K562 (cell line): ENCODE measurements around the gene RBX1. TPM values are rescaled to one million over a fixed set of nuclear protein-coding genes. Genes with fewer than 3 reads are reported as not detected.

Experiments
- ATAC-seq: fragments of 200-7000 bp; cut with Tn5 transposase; 3 replicates; pipeline ENCODE4 v1.9.1; 2020; ENCODE audit warnings: moderate library complexity
- BruUV-seq: library from RNA; stranded (reverse); fragments of 400-500 nt; replicated peaks from 2 replicates; lab custom pipeline; 2021; lab: Mats Ljungman, UMichigan
- CTCF ChIA-PET: fragments of 300-600 bp; formaldehyde crosslinking; extraction: SDS; loops from one replicate; lab custom pipeline; 2021; ENCODE audit warnings: low intra/inter-chr PET ratio; lab: Yijun Ruan, JAX
- POLR2A ChIA-PET: fragments of 300-600, 350-650 bp; sonication (Branson Sonifier 250); formaldehyde crosslinking; extraction: SDS; loops from one replicate; lab custom pipeline; 2021; ENCODE audit warnings: antibody characterized with exemption, inconsistent platforms; lab: Yijun Ruan, JAX
- DNase-seq, 4 experiments: peaks; one replicate each; pipeline versions ENCODE4 v3.0.0 to v3.0.0-alpha.2; 2011 to 2018; ENCODE audit warnings: low spot score in 3 of 4, mixed read lengths in 3 of 4; ENCODE audit errors: extremely low read depth in 1 of 4
- FAIRE-seq: peaks from 2 replicates; lab custom pipeline; 2011; peaks lifted over from hg19 to GRCh38; lab: Jason Lieb, UNC
- H2AFZ ChIP-seq: 2 replicates; pipeline ENCODE4 v1.6.0; 2011; ENCODE audit warnings: low read depth, low read length, control low read depth, inconsistent platforms
- H3K27ac ChIP-seq: fragments of 200-600 bp; 3 replicates; pipeline ENCODE4 v1.8.0; 2011; ENCODE audit warnings: low read depth, mild to moderate bottlenecking, control low read depth, inconsistent platforms, low read length, moderate library complexity, mixed read lengths; ENCODE audit errors: extremely low read depth
- H3K27me3 ChIP-seq, 2 experiments: fragments of 300-600 bp in 1 of 2; 2 replicates in 1 of 2; 3 replicates in 1 of 2; pipeline versions ENCODE4 v1.6.0 to v1.8.0; 2011; ENCODE audit warnings: inconsistent platforms in 2 of 2, low read length in 2 of 2, mild to moderate bottlenecking in 1 of 2, mixed read lengths in 1 of 2, moderate library complexity in 1 of 2; ENCODE audit not compliant: control insufficient read depth in 2 of 2, insufficient read depth in 2 of 2
- H3K36me3 ChIP-seq: fragments of 300-600 bp; 3 replicates; pipeline ENCODE4 v1.8.0; 2011; ENCODE audit warnings: mild to moderate bottlenecking, low read length, inconsistent platforms; ENCODE audit not compliant: control insufficient read depth, insufficient read depth
- H3K4me1 ChIP-seq, 2 experiments: fragments of 200-600 bp in 1 of 2; replicated peaks in 1 of 2; 2 replicates in 1 of 2; 3 replicates in 1 of 2; pipeline versions ENCODE4 v1.5.1 to v1.8.0; 2011; ENCODE audit warnings: inconsistent platforms in 2 of 2, low read length in 2 of 2, mild to moderate bottlenecking in 1 of 2, mixed read lengths in 1 of 2, moderate library complexity in 1 of 2; ENCODE audit not compliant: control insufficient read depth in 2 of 2, insufficient read depth in 2 of 2
- H3K4me2 ChIP-seq: 2 replicates; pipeline ENCODE4 v1.6.1; 2011; ENCODE audit warnings: low read length, control low read depth, inconsistent platforms, mixed read lengths; ENCODE audit not compliant: insufficient read depth
- H3K4me3 ChIP-seq: fragments of 200-600 bp; sonication (generic), shearing (Covaris generic); 2 replicates; pipeline ENCODE4 v1.5.1; 2016; ENCODE audit warnings: control low read depth, inconsistent platforms
- H3K79me2 ChIP-seq: fragments of 200-600 bp; 3 replicates; pipeline ENCODE4 v1.8.0; 2011; ENCODE audit warnings: low read length, inconsistent platforms; ENCODE audit not compliant: control insufficient read depth, insufficient read depth
- H3K9ac ChIP-seq, 2 experiments: 2 replicates each; pipeline versions ENCODE4 v1.6.0 to v1.6.1; 2011; ENCODE audit warnings: low read depth in 2 of 2, low read length in 2 of 2, control low read depth in 1 of 2, inconsistent platforms in 1 of 2, mild to moderate bottlenecking in 1 of 2, mixed read lengths in 1 of 2; ENCODE audit not compliant: insufficient read depth in 1 of 2
- H3K9me1 ChIP-seq: one replicate; pipeline ENCODE4 v1.6.0; 2011; ENCODE audit warnings: inconsistent platforms, mild to moderate bottlenecking, low read length, moderate library complexity; ENCODE audit not compliant: control insufficient read depth, insufficient read depth
- H3K9me3 ChIP-seq: replicated peaks from 2 replicates; pipeline ENCODE4 v1.5.1; 2011; ENCODE audit warnings: low read depth, low read length, inconsistent platforms; ENCODE audit not compliant: control insufficient read depth, insufficient read depth
- H4K20me1 ChIP-seq: replicated peaks from 2 replicates; pipeline ENCODE4 v1.6.1; 2011; ENCODE audit warnings: low read length, inconsistent platforms, mixed read lengths; ENCODE audit not compliant: control insufficient read depth, insufficient read depth
- ATF4 ChIP-seq: fragments of 450-650 bp; formaldehyde crosslinking; IDR thresholded peaks from 2 replicates; pipeline ENCODE4 v1.4.0; 2022; ENCODE audit warnings: mild to moderate bottlenecking, moderate library complexity
- CEBPB ChIP-seq: fragments of 450-650 bp; IDR thresholded peaks from 2 replicates; pipeline ENCODE4 v1.6.1; 2016; ENCODE audit warnings: missing genetic modification characterization, missing compliant biosample characterization
- MYC ChIP-seq, 2 experiments: fragments of 250-450 bp in 1 of 2; sonication (Bioruptor Pico) in 1 of 2; IDR thresholded peaks; 2 replicates each; pipeline versions ENCODE4 v1.5.1 to v1.6.1; 2012 to 2021; ENCODE audit warnings: low read depth in 2 of 2, borderline replicate concordance in 1 of 2, improper control_type of control experiment in 1 of 2, low read length in 1 of 2, mild to moderate bottlenecking in 1 of 2, moderate library complexity in 1 of 2
- NFE2 ChIP-seq: IDR thresholded peaks from 2 replicates; pipeline ENCODE4 v1.6.1; 2014; ENCODE audit warnings: antibody characterized with exemption, low read depth
- PCBP1 ChIP-seq: fragments of 200-400 bp; formaldehyde crosslinking; IDR thresholded peaks from 2 replicates; pipeline ENCODE4 v1.6.1; 2018; ENCODE audit warnings: mild to moderate bottlenecking, low read depth, low read length; ENCODE audit not compliant: poor library complexity, severe bottlenecking
- ZNF76 ChIP-seq: fragments of 250-450 bp; sonication (Bioruptor Pico); IDR thresholded peaks from 2 replicates; pipeline ENCODE4 v1.4.0; 2020; ENCODE audit warnings: mild to moderate bottlenecking, moderate library complexity, borderline replicate concordance
- ZSCAN32 ChIP-seq: fragments of 450-650 bp; formaldehyde crosslinking; IDR thresholded peaks from 2 replicates; pipeline ENCODE4 v1.4.0; 2020; ENCODE audit warnings: mild to moderate bottlenecking, moderate library complexity
- WGBS: fragments of 100-300 bp; shearing (Covaris generic); methylation state at CpG from one replicate; pipeline ENCODE4 v1.1.6; 2016; ENCODE audit warnings: low coverage, mixed read lengths; ENCODE audit not compliant: insufficient coverage; ENCODE audit errors: missing lambda C conversion rate; 5-methylcytosine and 5-hydroxymethylcytosine counted together
- in situ Hi-C: fragments of 300-500 bp; cut with MboI; formaldehyde crosslinking; loops from 4 replicates; pipeline ENCODE4 v1.15.0; 2018; ENCODE audit warnings: inconsistent platforms, mixed read lengths
- intact Hi-C: fragments of 100-400 bp; cut with micrococcal nuclease; formaldehyde crosslinking; loops from 2 replicates; pipeline ENCODE4 v1.14.2; 2022
- polyA plus RNA-seq, 8 experiments: library from polyadenylated mRNA; depleted of rRNA in 4 of 8; stranded (reverse) in 5 of 8; unstranded in 3 of 8; fragments of >200 nt; fragmentation: Nextera tagmentation in 2 of 8; fragmentation: Illumina TruSeq in 1 of 8; extraction: Ambion mirVana in 2 of 8; extraction: Trizol in 1 of 8; gene quantifications; 2 replicates each; pipeline versions ENCODE4 v1.2.1 to v1.2.3, GENCODE V29; 2011 to 2014; ENCODE audit warnings: inconsistent platforms in 1 of 8, missing spikeins in 1 of 8
- total RNA-seq, 7 experiments: library from RNA; depleted of rRNA in 6 of 7; stranded (reverse); fragments of >200 nt in 6 of 7; fragmentation: Illumina TruSeq in 2 of 7; extraction: Trizol in 2 of 7; gene quantifications; 2 replicates each; pipeline versions ENCODE4 v1.2.1 to v1.2.3, GENCODE V29; 2011 to 2021; ENCODE audit warnings: low replicate concordance in 1 of 7

The RBX1 gene
- total and polyA plus RNA-seq, 9 of the 15 experiments (the other 6 are each of a cell fraction or from before 2014, with no cell fraction given) = 44.0 to 259 (median 67.9) TPM

DNA sequence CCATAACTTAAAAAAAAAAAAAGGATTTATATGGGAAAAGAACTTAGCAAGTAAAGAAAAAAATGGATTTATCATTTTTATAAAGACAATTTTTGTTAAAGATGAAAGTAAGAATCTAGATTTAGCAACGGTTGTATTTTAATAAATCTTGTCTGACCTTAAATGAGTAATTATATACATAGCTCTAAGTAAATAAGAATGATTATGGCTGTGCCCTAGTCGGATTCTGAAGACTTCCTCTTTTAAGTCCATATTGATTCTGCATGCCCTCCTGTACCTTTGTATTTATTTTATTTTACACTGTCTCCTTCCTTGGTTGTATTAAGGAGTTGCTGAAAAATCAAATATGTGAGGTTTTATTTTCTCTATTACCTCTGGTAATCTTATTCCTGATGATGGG is 7.1 kb downstream of the RBX1 start:
- Histone ChIP-seq H2AFZ (no peak overlapping the region), H3K9me3 (no peaks in the 10 kb centered on the region), H3K9me1 (no peaks in the 10 kb centered on the region), H3K36me3 (peaks cover 53% of the 10 kb centered on the region), H3K9ac (no peak overlapping the region), H3K4me1 (peaks cover 8 to 15% of the 10 kb centered on the region in 2 experiments; a peak in 4 of 5 replicates), H3K79me2 (peaks cover 49% of the 10 kb centered on the region), H3K4me3 (no peak overlapping the region), H4K20me1 (no peaks in the 10 kb centered on the region; the same call in 1 of the 2 replicates), H3K27me3 (no peaks in the 10 kb centered on the region), H3K4me2 (no peak overlapping the region), H3K27ac (no peak overlapping the region)
- BruUV-seq = no TSS peak
- WGBS = 88% methylated on average over 2 of the region's 2 CpGs
- no peak for TF ChIP-seq CEBPB (tag)
- TF ChIP-seq PCBP1 = no peak
- no peak for TF ChIP-seq ZNF76 (CRISPR knock-in tag)
- TF ChIP-seq MYC (IDR thresholded peaks at IDR 0.05; ENCODE audit: low read depth, low read length) = no peak
- no peak for TF ChIP-seq MYC (CRISPR knock-in tag; IDR thresholded peaks at IDR 0.05; ENCODE audit: borderline replicate concordance, low read depth)
- no peak for TF ChIP-seq ZSCAN32 (CRISPR knock-in tag)
- no peak for TF ChIP-seq ATF4 (CRISPR knock-in tag)
- TF ChIP-seq NFE2 = no peak
- in situ Hi-C loops = loop anchor here (10.0 kb wide), 1 partner anchor 127 kb away; no protein-coding TSS in a partner anchor
- ChIA-PET POLR2A (interaction anchor here (1.0 to 1.8 kb wide), 2 partner anchors 8 to 64 kb away, joined by 3 to 10 read pairs; no protein-coding TSS in a partner anchor), CTCF (no interaction called here)
- intact Hi-C loops = no loop called here
- FAIRE-seq (no peak), ATAC-seq (no peak), DNase-seq (no peak)
